HepG2 (cell line): ENCODE measurements around the gene ARIH2. TPM values are rescaled to one million over a fixed set of nuclear protein-coding genes. Genes with fewer than 3 reads are reported as not detected.
A peak's percentile ranks its signal among the peaks of the same experiment; 100 is the strongest.

Experiments
- DMAP1 ChIP-seq: IDR thresholded peaks from 2 replicates; pipeline ENCODE4 v1.6.1; 2016
- ELF1 ChIP-seq: sonication (generic); formaldehyde crosslinking; IDR thresholded peaks from 2 replicates; pipeline ENCODE4 v1.4.0; 2020; ENCODE audit warnings: missing genetic modification reagents
- EP300 ChIP-seq, 3 experiments: sonication (generic) in 1 of 3; formaldehyde crosslinking in 1 of 3; IDR thresholded peaks; 2 replicates each; pipeline versions ENCODE4 v1.5.1 to v1.6.1; 2011 to 2020; ENCODE audit warnings: low read depth in 2 of 3, low read length in 2 of 3, borderline replicate concordance in 1 of 3, improper control_type of control experiment in 1 of 3, mild to moderate bottlenecking in 1 of 3, missing genetic modification reagents in 1 of 3, moderate library complexity in 1 of 3
- FOXO1 ChIP-seq: sonication (generic); formaldehyde crosslinking; IDR thresholded peaks from 2 replicates; pipeline ENCODE4 v1.4.0; 2020; ENCODE audit warnings: missing genetic modification reagents
- HIVEP1 ChIP-seq: sonication (generic); formaldehyde crosslinking; IDR thresholded peaks from 2 replicates; pipeline ENCODE4 v1.4.0; 2020; ENCODE audit warnings: mild to moderate bottlenecking, missing genetic modification reagents
- HOXA7 ChIP-seq: sonication (generic); formaldehyde crosslinking; IDR thresholded peaks from 2 replicates; pipeline ENCODE4 v1.8.1; 2022; ENCODE audit warnings: mild to moderate bottlenecking, missing genetic modification reagents, moderate library complexity
- IKZF1 ChIP-seq: fragments of 450-650 bp; IDR thresholded peaks from 2 replicates; pipeline ENCODE4 v1.7.1; 2016
- KAT8 ChIP-seq: IDR thresholded peaks from 2 replicates; pipeline ENCODE4 v1.6.1; 2016; ENCODE audit warnings: missing genetic modification reagents, missing compliant biosample characterization
- MED13 ChIP-seq: sonication (generic); formaldehyde crosslinking; IDR thresholded peaks from 2 replicates; pipeline ENCODE4 v1.5.0; 2020; ENCODE audit warnings: missing genetic modification reagents
- NFE2L2 ChIP-seq: fragments of 150-350 bp; IDR thresholded peaks from 2 replicates; pipeline ENCODE4 v1.6.1; 2014; ENCODE audit warnings: low read length
- SKI ChIP-seq: fragments of 450-650 bp; IDR thresholded peaks from one replicate; pipeline ENCODE4 v1.6.1; 2018; ENCODE audit warnings: mild to moderate bottlenecking; ENCODE audit not compliant: partially characterized antibody
- SMARCE1 ChIP-seq: fragments of 450-650 bp; IDR thresholded peaks from 2 replicates; pipeline ENCODE4 v1.6.1; 2017; ENCODE audit warnings: borderline replicate concordance
- TBX3 ChIP-seq: fragments of 450-650 bp; IDR thresholded peaks from 2 replicates; pipeline ENCODE4 v1.6.1; 2017; ENCODE audit warnings: antibody characterized with exemption, mild to moderate bottlenecking, inconsistent platforms, borderline replicate concordance
- ZBTB3 ChIP-seq: sonication (generic); formaldehyde crosslinking; IDR thresholded peaks from 2 replicates; pipeline ENCODE4 v1.4.0; 2020; ENCODE audit warnings: low read depth, mild to moderate bottlenecking, moderate library complexity, missing genetic modification reagents, borderline replicate concordance
- ZNF326 ChIP-seq: sonication (generic); formaldehyde crosslinking; IDR thresholded peaks from 2 replicates; pipeline ENCODE4 v1.4.0; 2020; ENCODE audit warnings: missing genetic modification reagents, borderline replicate concordance
- polyA plus RNA-seq, 8 experiments: library from polyadenylated mRNA; depleted of rRNA in 3 of 8; stranded (reverse) in 7 of 8; unstranded in 1 of 8; fragments of >200 nt; fragmentation: Illumina TruSeq in 4 of 8; extraction: Trizol in 4 of 8; gene quantifications; 2 replicates each; pipeline versions ENCODE4 v1.2.1 to v1.2.3, GENCODE V29; 2011 to 2016; ENCODE audit warnings: low read depth in 4 of 8, missing spikeins in 1 of 8, mixed read lengths in 1 of 8; ENCODE audit not compliant: insufficient read depth in 1 of 8
- total RNA-seq, 5 experiments: library from RNA; depleted of rRNA; stranded (reverse); fragments of >200 nt; fragmentation: Illumina TruSeq; extraction: Trizol; gene quantifications; 2 replicates each; pipeline ENCODE4 v1.2.3, GENCODE V29; 2016; ENCODE audit warnings: low read depth in 1 of 5
- TF ChIP-seq, protein P1 (sequence below): sonication (generic); formaldehyde crosslinking; conservative IDR thresholded peaks from 2 replicates; pipeline ENCODE4 v1.4.0; 2020; ENCODE audit warnings: missing genetic modification reagents
- TF ChIP-seq, protein P2 (sequence below): IDR thresholded peaks from 2 replicates; pipeline ENCODE4 v1.6.1; 2016; ENCODE audit warnings: mild to moderate bottlenecking, missing biosample characterization, missing genetic modification reagents
- TF ChIP-seq, protein P3 (sequence below): sonication (generic); formaldehyde crosslinking; IDR thresholded peaks from 2 replicates; pipeline ENCODE4 v1.9.0; 2021; ENCODE audit warnings: missing genetic modification reagents, mild to moderate bottlenecking, borderline replicate concordance
- TF ChIP-seq, protein P4 (sequence below): sonication (generic); formaldehyde crosslinking; IDR thresholded peaks from 2 replicates; pipeline ENCODE4 v1.4.0; 2020; ENCODE audit warnings: missing genetic modification reagents
- TF ChIP-seq, protein P5 (sequence below): IDR thresholded peaks from 2 replicates; pipeline ENCODE4 v1.6.1; 2016

The ARIH2 gene
- total and polyA plus RNA-seq, 2 of the 13 experiments (the other 11 are each of a cell fraction or from before 2014, with no cell fraction given) = 64.8 to 83.3 TPM

DNA sequence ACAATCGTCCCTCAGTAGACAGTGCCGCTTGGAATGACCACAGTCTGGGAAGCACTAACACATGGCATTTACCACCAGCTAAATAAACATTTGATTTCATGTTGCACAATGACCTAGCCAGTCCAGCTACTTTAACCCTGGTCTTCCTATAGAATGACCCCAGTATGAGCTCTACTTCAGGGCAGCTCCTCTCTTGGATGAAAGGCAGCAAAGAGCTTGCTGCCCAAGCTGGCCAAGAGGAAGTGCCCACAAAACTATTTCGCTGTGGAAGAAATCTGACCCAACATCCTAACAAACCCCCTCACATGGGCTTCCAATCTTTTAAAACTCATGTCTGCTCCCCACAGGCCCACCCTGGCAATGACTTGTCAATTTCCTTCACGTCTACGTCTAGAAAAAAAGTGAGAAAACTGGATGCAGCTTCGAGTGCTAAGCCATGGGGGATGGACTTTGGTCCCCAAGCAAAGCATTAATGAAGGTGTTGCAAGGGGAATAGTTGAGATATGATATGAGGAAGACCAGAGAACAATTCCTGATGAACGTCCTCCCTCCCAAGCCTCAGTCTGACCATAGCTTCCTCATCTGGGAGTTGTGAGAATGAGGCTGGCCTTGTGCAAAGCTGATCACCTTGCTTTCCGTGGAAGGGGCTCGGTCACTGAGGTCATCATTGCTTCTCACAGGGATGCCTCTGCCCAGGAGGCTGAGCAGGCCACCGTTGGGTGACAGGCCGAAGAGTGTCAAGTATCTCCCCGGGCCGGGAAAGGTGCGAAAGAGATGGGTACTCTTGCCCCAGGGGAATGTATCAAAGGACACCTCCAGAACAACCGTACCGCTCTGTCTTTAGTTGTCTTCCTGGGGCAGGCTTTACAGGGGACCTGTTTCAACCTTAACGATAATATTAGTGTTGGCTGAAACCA is 20.9 kb upstream of the ARIH2 start (continued):
- TF ChIP-seq, protein P1, sequence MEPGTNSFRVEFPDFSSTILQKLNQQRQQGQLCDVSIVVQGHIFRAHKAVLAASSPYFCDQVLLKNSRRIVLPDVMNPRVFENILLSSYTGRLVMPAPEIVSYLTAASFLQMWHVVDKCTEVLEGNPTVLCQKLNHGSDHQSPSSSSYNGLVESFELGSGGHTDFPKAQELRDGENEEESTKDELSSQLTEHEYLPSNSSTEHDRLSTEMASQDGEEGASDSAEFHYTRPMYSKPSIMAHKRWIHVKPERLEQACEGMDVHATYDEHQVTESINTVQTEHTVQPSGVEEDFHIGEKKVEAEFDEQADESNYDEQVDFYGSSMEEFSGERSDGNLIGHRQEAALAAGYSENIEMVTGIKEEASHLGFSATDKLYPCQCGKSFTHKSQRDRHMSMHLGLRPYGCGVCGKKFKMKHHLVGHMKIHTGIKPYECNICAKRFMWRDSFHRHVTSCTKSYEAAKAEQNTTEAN (CRISPR knock-in tag) = no peak; the same call in 1 of the 2 replicates
- TF ChIP-seq, protein P2, sequence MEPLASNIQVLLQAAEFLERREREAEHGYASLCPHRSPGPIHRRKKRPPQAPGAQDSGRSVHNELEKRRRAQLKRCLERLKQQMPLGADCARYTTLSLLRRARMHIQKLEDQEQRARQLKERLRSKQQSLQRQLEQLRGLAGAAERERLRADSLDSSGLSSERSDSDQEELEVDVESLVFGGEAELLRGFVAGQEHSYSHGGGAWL (CRISPR knock-in tag) = no peak
- TF ChIP-seq, protein P3, sequence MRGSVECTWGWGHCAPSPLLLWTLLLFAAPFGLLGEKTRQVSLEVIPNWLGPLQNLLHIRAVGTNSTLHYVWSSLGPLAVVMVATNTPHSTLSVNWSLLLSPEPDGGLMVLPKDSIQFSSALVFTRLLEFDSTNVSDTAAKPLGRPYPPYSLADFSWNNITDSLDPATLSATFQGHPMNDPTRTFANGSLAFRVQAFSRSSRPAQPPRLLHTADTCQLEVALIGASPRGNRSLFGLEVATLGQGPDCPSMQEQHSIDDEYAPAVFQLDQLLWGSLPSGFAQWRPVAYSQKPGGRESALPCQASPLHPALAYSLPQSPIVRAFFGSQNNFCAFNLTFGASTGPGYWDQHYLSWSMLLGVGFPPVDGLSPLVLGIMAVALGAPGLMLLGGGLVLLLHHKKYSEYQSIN = no peak
- TF ChIP-seq, protein P4, sequence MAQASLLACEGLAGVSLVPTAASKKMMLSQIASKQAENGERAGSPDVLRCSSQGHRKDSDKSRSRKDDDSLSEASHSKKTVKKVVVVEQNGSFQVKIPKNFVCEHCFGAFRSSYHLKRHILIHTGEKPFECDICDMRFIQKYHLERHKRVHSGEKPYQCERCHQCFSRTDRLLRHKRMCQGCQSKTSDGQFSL (CRISPR knock-in tag) = 0 out of 2 replicates have a peak, but pooled peaks have one; percentile 26
- no peak for TF ChIP-seq HOXA7
- 0 out of 2 replicates have a peak, but pooled peaks have one; percentile 48 for TF ChIP-seq DMAP1 (CRISPR knock-in tag)
- no peak for TF ChIP-seq ZNF326 (CRISPR knock-in tag)
- no peak for TF ChIP-seq ELF1 (CRISPR knock-in tag)
- peak; percentile 28; the same call in 1 of the 2 replicates for TF ChIP-seq KAT8 (CRISPR knock-in tag)
- no peak for TF ChIP-seq IKZF1
- TF ChIP-seq FOXO1 (CRISPR knock-in tag) = no peak
- no peak for TF ChIP-seq ZBTB3 (CRISPR knock-in tag)
- TF ChIP-seq HIVEP1 (CRISPR knock-in tag) = no peak
- no peak for TF ChIP-seq MED13 (CRISPR knock-in tag)
- TF ChIP-seq NFE2L2 = no peak; the same call in 1 of the 2 replicates
- no peak for TF ChIP-seq TBX3
- TF ChIP-seq EP300 (IDR thresholded peaks at IDR 0.05; ENCODE audit: low read depth in 2 of 2, low read length in 2 of 2) = peak; percentile 3 to 48; a peak in 2 of 4 replicates
- TF ChIP-seq EP300 (CRISPR knock-in tag; IDR thresholded peaks at IDR 0.05; ENCODE audit: borderline replicate concordance) = 0 out of 2 replicates have a peak, but pooled peaks have one; percentile 35
- TF ChIP-seq SKI = peak; percentile 86
- TF ChIP-seq, protein P5, sequence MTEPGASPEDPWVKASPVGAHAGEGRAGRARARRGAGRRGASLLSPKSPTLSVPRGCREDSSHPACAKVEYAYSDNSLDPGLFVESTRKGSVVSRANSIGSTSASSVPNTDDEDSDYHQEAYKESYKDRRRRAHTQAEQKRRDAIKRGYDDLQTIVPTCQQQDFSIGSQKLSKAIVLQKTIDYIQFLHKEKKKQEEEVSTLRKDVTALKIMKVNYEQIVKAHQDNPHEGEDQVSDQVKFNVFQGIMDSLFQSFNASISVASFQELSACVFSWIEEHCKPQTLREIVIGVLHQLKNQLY (CRISPR knock-in tag) = no peak
- no peak for TF ChIP-seq SMARCE1
